Suprapubic skin (tissue), 4 donors: ENCODE results near the gene NKD2. TPM values are rescaled to one million over a fixed set of nuclear protein-coding genes. Genes with fewer than 3 reads are reported as not detected.

Experiments
- DNase-seq, 2 donors: peaks; one replicate each; pipeline ENCODE4 v3.0.0-alpha.2; 2019; ENCODE audit warnings: low spot score in 2 of 2
- H3K27ac ChIP-seq: fragments of 200-600 bp; sonication (generic); one replicate; pipeline ENCODE4 v1.5.1; 2019
- H3K27me3 ChIP-seq: fragments of 200-600 bp; sonication (generic); one replicate; pipeline ENCODE4 v1.5.1; 2019
- H3K36me3 ChIP-seq: fragments of 200-600 bp; sonication (generic); one replicate; pipeline ENCODE4 v1.5.1; 2019
- H3K4me1 ChIP-seq: fragments of 200-600 bp; sonication (generic); one replicate; pipeline ENCODE4 v1.5.1; 2019
- H3K4me3 ChIP-seq: fragments of 200-600 bp; sonication (generic); one replicate; pipeline ENCODE4 v1.5.1; 2019; ENCODE audit warnings: mild to moderate bottlenecking
- H3K9me3 ChIP-seq: fragments of 200-600 bp; sonication (generic); one replicate; pipeline ENCODE4 v1.5.1; 2019
- CTCF ChIP-seq, 2 donors: fragments of 200-600 bp in 1 of 2; fragments of 450-650 bp in 1 of 2; sonication (generic) in 1 of 2; IDR thresholded peaks; one replicate each; pipeline ENCODE4 v1.5.1; 2016 to 2019; ENCODE audit warnings: antibody characterized with exemption in 2 of 2, mild to moderate bottlenecking in 1 of 2, moderate library complexity in 1 of 2
- EP300 ChIP-seq: sonication (generic); formaldehyde crosslinking; IDR thresholded peaks from one replicate; pipeline ENCODE4 v1.6.1; 2017; ENCODE audit warnings: antibody characterized with exemption
- POLR2A ChIP-seq, 2 donors: fragments of 450-650 bp; IDR thresholded peaks; one replicate each; pipeline ENCODE4 v1.6.1; 2017; ENCODE audit warnings: antibody characterized with exemption in 2 of 2, mild to moderate bottlenecking in 2 of 2, moderate library complexity in 2 of 2
- WGBS: methylation state at CpG from one replicate; pipeline ENCODE4 v1.1.5; 2018; 5-methylcytosine and 5-hydroxymethylcytosine counted together
- total RNA-seq, 4 donors: library from RNA; depleted of rRNA; stranded (reverse); fragments of >200 nt; gene quantifications; one replicate each; pipeline ENCODE4 v1.1.0, GENCODE V29; 2016

The NKD2 gene
- total RNA-seq, 4 donors from 2014 or later, result 7.9 to 13.0 (median 10.6) TPM

GRCh38 chr5:1088031-1088430, 79.4 kb downstream of the NKD2 start:
- TF ChIP-seq CTCF (IDR thresholded peaks at IDR 0.05) (no peak), POLR2A (IDR thresholded peaks at IDR 0.05) (no peak), EP300 (no peak)
- H3K4me1 ChIP-seq, result peaks cover under 1% of the 10 kb centered on the region
- 97% methylated on average over 25 of the region's 26 CpGs for WGBS
- H3K36me3 ChIP-seq, result peaks cover 74% of the 10 kb centered on the region
- H3K27ac ChIP-seq, result no peak overlapping the region
- no peak for DNase-seq
- H3K9me3 ChIP-seq, result no peaks in the 10 kb centered on the region
- no peak overlapping the region for H3K4me3 ChIP-seq
- H3K27me3 ChIP-seq, result no peaks in the 10 kb centered on the region

Other genes with a start within 250 kb of the NKD2 start
- gene ZDHHC11B, start 224.1 kb upstream of the NKD2 start, total RNA-seq, result 10 to 100 TPM in 3 of 4 donors, 1 to 10 TPM in 1; 9.3 to 35.2 (median 19.4) TPM
- 10 to 100 TPM in 2 of 4 donors, 1 to 10 TPM in 2; 7.5 to 81.5 (median 22.6) TPM for gene ZDHHC11, start 157.8 kb upstream of the NKD2 start, total RNA-seq
- gene BRD9, start 116.0 kb upstream of the NKD2 start, total RNA-seq, result 10 to 100 TPM; 25.2 to 73.0 (median 38.8) TPM
- gene TRIP13, start 115.9 kb upstream of the NKD2 start, total RNA-seq, result 1 to 10 TPM; 1.1 to 3.7 (median 1.6) TPM
- 10 to 100 TPM in 3 of 4 donors, 1 to 10 TPM in 1; 8.6 to 29.0 (median 21.5) TPM for gene SLC12A7, start 103.3 kb downstream of the NKD2 start, total RNA-seq
- gene SLC6A19, start 192.8 kb downstream of the NKD2 start, total RNA-seq, result under 1 TPM in 1 of 4 donors, not detected in 3; 0.23 TPM
- gene SLC6A18, start 216.6 kb downstream of the NKD2 start, total RNA-seq, result not detected